ENCODE measurements around the gene PPP1CA. TPM values are rescaled to one million over a fixed set of nuclear protein-coding genes. Genes with fewer than 3 reads are reported as not detected.
A peak's percentile ranks its signal among the peaks of the same experiment; 100 is the strongest.

Gene PPP1CA
- total RNA-seq, 3 donors from 2014 or later (not counting 1 experiment from before 2014, with no cell fraction given) = 222 to 245 (median 233) TPM

GRCh38 chr11:67392183-67392715 is 9.4 kb downstream of the PPP1CA start:
- peak overlapping the region; percentile 87 to 88 for H3K27ac Mint-ChIP-seq
- H3K4me1 ChIP-seq (ENCODE audit: control insufficient read depth, insufficient read depth, low read length) = peaks cover 32% of the 10 kb centered on the region
- H3K9me3 Mint-ChIP-seq = no peaks in the 10 kb centered on the region
- intact Hi-C loops (cut with micrococcal nuclease) = no loop called here
- H3K27ac ChIP-seq (ENCODE audit: low read length) = peak overlapping the region; percentile 48
- no peaks in the 10 kb centered on the region for H3K36me3 Mint-ChIP-seq
- DNase-seq (no peak), ATAC-seq (peak in 2 of 3 donors; percentile 19 to 30)
- H3K36me3 ChIP-seq (ENCODE audit: control insufficient read depth, insufficient read depth, low read length) = peaks cover 21% of the 10 kb centered on the region
- TF ChIP-seq CTCF (IDR thresholded peaks at IDR 0.05) = no peak
- H3K27me3 ChIP-seq (ENCODE audit: control insufficient read depth, insufficient read depth, low read length) = no peaks in the 10 kb centered on the region
- H3K27me3 Mint-ChIP-seq (ENCODE audit: low read depth in 2 of 2) = no peaks in the 10 kb centered on the region
- H3K4me1 Mint-ChIP-seq = peaks cover 28 to 54% of the 10 kb centered on the region in 2 donors
- peak overlapping the region; percentile 88 for H3K4me3 ChIP-seq (ENCODE audit: low read length)
- H3K4me3 Mint-ChIP-seq = peak overlapping the region; percentile 87
- 13% methylated on average over 31 of the region's 31 CpGs for WGBS (ENCODE audit: insufficient coverage)
- no peaks in the 10 kb centered on the region for H3K9me3 ChIP-seq (ENCODE audit: control insufficient read depth, insufficient read depth, low read length)

GRCh38 chr11:67391304-67392182 is 10.1 kb downstream of the PPP1CA start, which contains the start of gene RAD9A:
Gene RAD9A (plus strand): TSS chr11:67391986. CDS start chr11:67392045, 59 bp downstream.
- DNase-seq (peak; percentile 88 to 97), ATAC-seq (peak; percentile 87 to 90 (median 88))
- H3K4me3 ChIP-seq (ENCODE audit: low read length) = peak within 1 kb of the TSS; percentile 88
- H3K4me1 Mint-ChIP-seq = peaks cover 22 to 47% of the 10 kb centered on the region in 2 donors
- peak within 1 kb of the TSS; percentile 77 for H3K27ac ChIP-seq (ENCODE audit: low read length)
- no peaks in the 10 kb centered on the region for H3K27me3 ChIP-seq (ENCODE audit: control insufficient read depth, insufficient read depth, low read length)
- H3K9me3 Mint-ChIP-seq = no peaks in the 10 kb centered on the region
- H3K36me3 ChIP-seq (ENCODE audit: control insufficient read depth, insufficient read depth, low read length) = peaks cover 18% of the 10 kb centered on the region
- TF ChIP-seq CTCF (IDR thresholded peaks at IDR 0.05) = no peak
- no peaks in the 10 kb centered on the region for H3K36me3 Mint-ChIP-seq
- under 1% methylated on average over 75 of the region's 75 CpGs for WGBS (ENCODE audit: insufficient coverage)
- no peaks in the 10 kb centered on the region for H3K9me3 ChIP-seq (ENCODE audit: control insufficient read depth, insufficient read depth, low read length)
- intact Hi-C loops (cut with micrococcal nuclease) = no loop called here
- H3K27me3 Mint-ChIP-seq (ENCODE audit: low read depth in 2 of 2) = no peaks in the 10 kb centered on the region
- H3K4me3 Mint-ChIP-seq = peak within 1 kb of the TSS; percentile 87
- peaks cover 25% of the 10 kb centered on the region for H3K4me1 ChIP-seq (ENCODE audit: control insufficient read depth, insufficient read depth, low read length)
- H3K27ac Mint-ChIP-seq = peak within 1 kb of the TSS; percentile 87 to 88

- intact Hi-C loops (cut with micrococcal nuclease) = no loop called here
- H3K36me3 ChIP-seq (ENCODE audit: control insufficient read depth, insufficient read depth, low read length) = peaks cover 12% of the 10 kb centered on the region
- H3K27me3 ChIP-seq (ENCODE audit: control insufficient read depth, insufficient read depth, low read length) = no peaks in the 10 kb centered on the region
- no peaks in the 10 kb centered on the region for H3K9me3 ChIP-seq (ENCODE audit: control insufficient read depth, insufficient read depth, low read length)
- H3K27ac ChIP-seq (ENCODE audit: low read length) = peak overlapping the region; percentile 77
- peaks cover 0 to under 1% of the 10 kb centered on the region in 2 donors for H3K27me3 Mint-ChIP-seq (ENCODE audit: low read depth in 2 of 2)
- H3K4me3 Mint-ChIP-seq = peak overlapping the region; percentile 87
- H3K4me1 ChIP-seq (ENCODE audit: control insufficient read depth, insufficient read depth, low read length) = peaks cover 20% of the 10 kb centered on the region
- DNase-seq (no peak), ATAC-seq (no peak)
- no peaks in the 10 kb centered on the region for H3K36me3 Mint-ChIP-seq
- H3K27ac Mint-ChIP-seq = peak overlapping the region; percentile 87 to 88
- WGBS (ENCODE audit: insufficient coverage) = 21% methylated on average over 12 of the region's 15 CpGs
- no peak for TF ChIP-seq CTCF (IDR thresholded peaks at IDR 0.05)
- no peaks in the 10 kb centered on the region for H3K9me3 Mint-ChIP-seq
- H3K4me3 ChIP-seq (ENCODE audit: low read length) = peak overlapping the region; percentile 85
- peaks cover 22 to 42% of the 10 kb centered on the region in 2 donors for H3K4me1 Mint-ChIP-seq
Measured at GRCh38 chr11:67390947-67391303, 10.7 kb downstream of the PPP1CA start.
